Measurements from ENCODE around the gene CFAP97D1.

The CFAP97D1 gene

DNA sequence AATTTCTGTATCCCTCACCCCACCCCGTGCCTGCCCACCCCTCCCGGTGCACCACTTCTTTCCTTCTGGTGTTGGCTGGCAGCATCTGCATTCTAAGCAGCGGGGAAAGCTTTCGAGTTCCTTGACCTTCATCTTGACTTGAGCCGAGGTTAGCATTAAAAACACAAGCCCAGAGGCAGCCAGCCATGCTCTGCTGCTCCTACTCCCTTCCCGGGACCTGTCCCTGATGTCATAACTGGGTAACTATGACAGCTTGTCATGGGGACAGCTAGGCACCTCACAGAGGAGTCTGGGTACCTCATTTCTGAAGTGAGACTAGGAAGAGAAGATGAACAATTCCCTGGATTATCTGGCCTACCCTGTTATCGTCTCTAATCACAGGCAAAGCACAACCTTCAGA is at the start of gene CFAP97D1:
TSS of gene CFAP97D1 (plus strand) at position 301 of the 400 bp plus-strand sequence. CDS start at position 329, 28 bp downstream.
- TF ChIP-seq, protein P1, sequence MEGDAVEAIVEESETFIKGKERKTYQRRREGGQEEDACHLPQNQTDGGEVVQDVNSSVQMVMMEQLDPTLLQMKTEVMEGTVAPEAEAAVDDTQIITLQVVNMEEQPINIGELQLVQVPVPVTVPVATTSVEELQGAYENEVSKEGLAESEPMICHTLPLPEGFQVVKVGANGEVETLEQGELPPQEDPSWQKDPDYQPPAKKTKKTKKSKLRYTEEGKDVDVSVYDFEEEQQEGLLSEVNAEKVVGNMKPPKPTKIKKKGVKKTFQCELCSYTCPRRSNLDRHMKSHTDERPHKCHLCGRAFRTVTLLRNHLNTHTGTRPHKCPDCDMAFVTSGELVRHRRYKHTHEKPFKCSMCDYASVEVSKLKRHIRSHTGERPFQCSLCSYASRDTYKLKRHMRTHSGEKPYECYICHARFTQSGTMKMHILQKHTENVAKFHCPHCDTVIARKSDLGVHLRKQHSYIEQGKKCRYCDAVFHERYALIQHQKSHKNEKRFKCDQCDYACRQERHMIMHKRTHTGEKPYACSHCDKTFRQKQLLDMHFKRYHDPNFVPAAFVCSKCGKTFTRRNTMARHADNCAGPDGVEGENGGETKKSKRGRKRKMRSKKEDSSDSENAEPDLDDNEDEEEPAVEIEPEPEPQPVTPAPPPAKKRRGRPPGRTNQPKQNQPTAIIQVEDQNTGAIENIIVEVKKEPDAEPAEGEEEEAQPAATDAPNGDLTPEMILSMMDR (IDR thresholded peaks at IDR 0.05): no peak

DNA sequence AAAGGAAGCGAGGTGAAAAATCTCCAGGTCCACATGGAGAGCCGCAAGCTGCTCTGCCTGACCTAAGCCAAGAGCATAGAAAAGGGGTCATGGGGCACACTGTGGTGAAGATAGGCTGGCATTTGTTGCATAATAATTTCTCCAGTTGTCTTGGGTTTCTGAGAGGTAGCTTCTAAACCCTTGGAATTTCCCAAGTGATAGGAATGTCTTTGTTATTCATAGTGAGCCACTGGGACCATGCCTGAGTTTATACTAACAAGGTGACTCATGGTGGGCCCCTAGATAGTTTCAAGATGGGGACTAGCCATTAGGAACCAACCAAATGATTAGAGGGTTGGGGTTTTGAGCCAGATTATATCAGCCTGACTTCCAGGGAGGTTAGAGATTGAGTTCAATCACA is 47.3 kb upstream of the CFAP97D1 start:
- TF ChIP-seq, protein P1 (IDR thresholded peaks at IDR 0.05): no peak

DNA sequence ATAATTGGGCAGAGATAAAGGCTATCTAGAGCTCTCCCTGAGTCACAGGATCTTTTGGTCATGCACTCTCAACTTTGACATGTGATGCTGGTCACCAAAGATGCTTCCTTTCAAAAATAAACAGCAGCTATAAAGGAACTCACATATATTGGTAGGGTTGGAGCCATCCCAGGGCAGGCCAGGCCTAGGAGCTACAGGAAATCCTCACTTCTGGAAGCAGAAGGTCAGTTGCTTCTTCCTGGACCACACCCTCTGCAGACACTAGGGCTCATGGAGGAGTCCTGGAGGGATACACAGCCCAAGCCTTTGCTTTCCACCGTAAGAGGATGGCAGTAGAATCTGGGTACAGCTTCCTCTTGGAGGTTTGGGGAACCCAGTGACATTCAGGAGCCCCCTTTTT is 46.3 kb upstream of the CFAP97D1 start:
- TF ChIP-seq, protein P1 (IDR thresholded peaks at IDR 0.05): no peak

DNA sequence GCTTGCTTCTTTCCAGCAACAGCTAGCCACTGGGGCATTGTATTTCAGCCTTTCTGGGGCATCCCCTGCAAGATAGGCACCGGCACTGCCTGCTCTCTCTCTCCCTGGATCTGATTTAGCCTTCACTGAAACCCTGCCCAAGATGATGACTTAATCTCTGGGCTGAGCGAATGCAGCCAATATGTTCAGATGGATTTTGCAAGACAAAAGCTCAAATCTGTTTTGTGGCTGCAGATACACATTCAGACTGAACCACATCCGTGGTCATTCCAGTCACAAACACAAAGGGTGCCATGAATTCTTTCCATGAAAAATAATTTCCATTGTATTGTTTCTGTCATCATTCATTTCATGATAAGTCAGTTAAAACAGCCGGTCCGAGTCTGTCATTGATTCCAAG is 45.9 kb upstream of the CFAP97D1 start:
- TF ChIP-seq, protein P1 (IDR thresholded peaks at IDR 0.05): no peak

DNA sequence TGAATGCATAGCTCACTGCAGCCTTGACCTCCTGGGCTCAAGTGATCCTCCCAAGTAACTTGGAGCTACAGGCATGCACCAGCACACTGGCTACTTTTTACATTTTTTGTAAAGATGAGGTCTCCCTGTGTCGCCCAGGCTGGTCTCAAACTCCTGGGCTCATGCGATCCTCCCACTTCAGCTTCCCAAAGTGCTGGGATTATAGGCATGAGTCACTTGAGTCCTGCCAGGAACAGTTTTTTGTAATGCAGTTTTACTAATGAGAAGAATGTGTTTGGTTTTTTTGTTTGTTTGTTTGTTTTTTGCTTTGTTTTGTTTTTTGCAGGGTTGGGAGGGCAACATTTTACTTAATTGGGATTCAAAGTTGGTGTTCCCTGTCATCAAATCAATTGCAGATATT is 43.8 kb upstream of the CFAP97D1 start:
- TF ChIP-seq, protein P1 (IDR thresholded peaks at IDR 0.05): no peak

DNA sequence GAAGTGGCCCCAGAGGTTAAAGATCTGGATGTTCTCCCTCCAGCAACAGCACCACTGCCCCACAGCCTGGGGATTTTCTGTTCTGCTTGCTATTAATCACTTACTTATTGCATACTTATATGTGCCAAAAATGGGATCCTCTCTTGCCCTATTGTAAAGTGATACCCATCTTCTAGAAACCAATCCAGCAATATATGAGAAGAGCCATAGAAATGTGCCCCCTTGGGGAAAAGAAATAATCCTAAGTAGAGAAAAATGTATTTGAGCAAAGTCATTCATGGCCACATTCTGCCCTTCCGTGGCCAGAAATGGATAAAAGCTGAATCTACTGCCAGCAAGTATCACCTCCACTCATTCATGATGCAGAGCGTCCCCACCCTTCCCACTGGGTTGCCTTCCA is 42.5 kb upstream of the CFAP97D1 start:
- TF ChIP-seq, protein P1 (IDR thresholded peaks at IDR 0.05): no peak

DNA sequence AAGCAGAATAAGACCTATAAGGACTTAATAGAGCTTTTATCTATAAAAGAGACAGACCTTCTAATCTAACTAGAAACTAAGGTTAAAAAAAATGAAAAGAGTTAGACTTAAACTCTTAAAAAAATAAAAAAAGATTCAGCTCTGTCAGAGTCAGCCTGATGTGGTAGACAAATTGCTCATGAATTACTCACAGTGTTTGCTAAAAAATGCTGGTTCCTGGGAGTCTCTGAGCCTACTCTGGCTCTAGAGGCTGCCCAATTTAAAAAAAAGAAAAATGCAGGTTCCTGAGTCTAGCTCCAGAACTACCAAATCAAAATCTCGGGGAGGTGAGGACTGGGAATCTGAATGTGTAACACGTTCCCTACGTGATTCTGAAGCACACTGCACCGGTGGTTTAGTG is 39.7 kb upstream of the CFAP97D1 start:
- TF ChIP-seq, protein P1 (IDR thresholded peaks at IDR 0.05): no peak

DNA sequence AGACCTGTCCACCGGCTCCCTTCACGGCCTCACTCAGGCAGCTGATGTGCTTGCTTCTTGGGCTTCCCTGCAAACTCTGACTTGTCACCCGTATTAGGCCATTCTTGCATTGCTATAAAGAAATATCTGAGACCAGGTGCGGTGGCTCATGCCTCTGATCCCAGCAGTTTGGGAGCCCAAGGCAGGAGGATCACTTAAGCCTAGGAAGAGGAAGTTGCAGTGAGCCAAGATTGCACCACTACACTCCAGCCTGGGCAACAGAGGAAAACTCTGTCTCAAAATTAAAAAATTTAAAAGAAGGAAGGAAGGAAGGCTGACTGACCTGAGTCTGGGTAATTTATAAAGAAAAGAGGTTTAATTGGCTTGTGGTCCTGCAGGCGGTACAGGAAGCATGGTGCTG is 38.6 kb upstream of the CFAP97D1 start:
- TF ChIP-seq, protein P1 (IDR thresholded peaks at IDR 0.05): no peak
